ENCODE results near the gene ST6GALNAC5. TPM values are rescaled to one million over a fixed set of nuclear protein-coding genes. Genes with fewer than 3 reads are reported as not detected.

ST6GALNAC5 gene
- total RNA-seq, 1 experiment from 2014 or later, result 0.24 TPM

- intact Hi-C loops (cut with micrococcal nuclease; ENCODE audit: unreplicated experiment), result no loop called here
- H4K20me1 ChIP-seq (ENCODE audit: insufficient read depth), result no peaks in the 10 kb centered on the region
- no peak overlapping the region for H2AFZ ChIP-seq
- ChIA-PET CTCF (no interaction called here), POLR2A (ENCODE audit: unreplicated experiment) (no interaction called here)
- no peak overlapping the region for H3K4me3 ChIP-seq
- H3K27me3 ChIP-seq (ENCODE audit: insufficient read depth, low read depth), result no peaks in the 10 kb centered on the region
- no peaks in the 10 kb centered on the region for H3K4me1 ChIP-seq (replicated peaks; ENCODE audit: insufficient read depth)
- TF ChIP-seq CTCF (conservative IDR thresholded peaks at IDR 0.05), result no peak
- no peak for TF ChIP-seq EZH2 (IDR thresholded peaks at IDR 0.05; ENCODE audit: low read depth)
- H3K27ac ChIP-seq, result no peak overlapping the region
- BruUV-seq (replicated peaks), result no TSS peak
- H3K9me2 ChIP-seq (ENCODE audit: insufficient read depth), result peaks cover 6% of the 10 kb centered on the region; the same call in 1 of the 2 replicates
- no peaks in the 10 kb centered on the region for H3K36me3 ChIP-seq (ENCODE audit: low read depth)
- no peak for DNase-seq
- no peaks in the 10 kb centered on the region for H3K9me3 ChIP-seq (ENCODE audit: insufficient read depth, low read depth)
- H3K79me2 ChIP-seq (ENCODE audit: low read depth), result no peaks in the 10 kb centered on the region
- H3K4me2 ChIP-seq, result no peak overlapping the region
- no peaks in the 10 kb centered on the region for H3F3A ChIP-seq (ENCODE audit: insufficient read depth, low read depth)
These were observed 2.8 kb downstream of the ST6GALNAC5 start for GRCh38 chr1:76870037-76870436.

GRCh38 chr1:76871355-76871974 lies 4.2 kb downstream of the ST6GALNAC5 start:
- Histone ChIP-seq H2AFZ (no peak overlapping the region), H3K36me3 (ENCODE audit: low read depth) (no peaks in the 10 kb centered on the region), H3K9me2 (ENCODE audit: insufficient read depth) (peaks cover 6% of the 10 kb centered on the region; the same call in 1 of the 2 replicates), H4K20me1 (ENCODE audit: insufficient read depth) (no peaks in the 10 kb centered on the region), H3K79me2 (ENCODE audit: low read depth) (no peaks in the 10 kb centered on the region), H3K27me3 (ENCODE audit: insufficient read depth, low read depth) (no peaks in the 10 kb centered on the region), H3K27ac (no peak overlapping the region), H3F3A (ENCODE audit: insufficient read depth, low read depth) (no peaks in the 10 kb centered on the region), H3K4me1 (replicated peaks; ENCODE audit: insufficient read depth) (no peaks in the 10 kb centered on the region), H3K4me3 (no peak overlapping the region), H3K9me3 (ENCODE audit: insufficient read depth, low read depth) (no peaks in the 10 kb centered on the region), H3K4me2 (no peak overlapping the region)
- intact Hi-C loops (cut with micrococcal nuclease; ENCODE audit: unreplicated experiment), result no loop called here
- DNase-seq, result no peak
- TF ChIP-seq EZH2 (IDR thresholded peaks at IDR 0.05; ENCODE audit: low read depth) (no peak), CTCF (conservative IDR thresholded peaks at IDR 0.05) (no peak)
- ChIA-PET CTCF (no interaction called here), POLR2A (ENCODE audit: unreplicated experiment) (no interaction called here)
- BruUV-seq (replicated peaks), result no TSS peak

- Histone ChIP-seq H3K9me3 (ENCODE audit: insufficient read depth, low read depth) (no peaks in the 10 kb centered on the region), H3K27ac (no peak overlapping the region), H4K20me1 (ENCODE audit: insufficient read depth) (no peaks in the 10 kb centered on the region), H3K4me1 (replicated peaks; ENCODE audit: insufficient read depth) (no peaks in the 10 kb centered on the region), H3K27me3 (ENCODE audit: insufficient read depth, low read depth) (no peaks in the 10 kb centered on the region), H3K79me2 (ENCODE audit: low read depth) (no peaks in the 10 kb centered on the region), H2AFZ (no peak overlapping the region), H3K36me3 (ENCODE audit: low read depth) (no peaks in the 10 kb centered on the region), H3K4me3 (no peak overlapping the region), H3K4me2 (no peak overlapping the region), H3K9me2 (ENCODE audit: insufficient read depth) (peaks cover 6% of the 10 kb centered on the region; the same call in 1 of the 2 replicates), H3F3A (ENCODE audit: insufficient read depth, low read depth) (no peaks in the 10 kb centered on the region)
- TF ChIP-seq CTCF (conservative IDR thresholded peaks at IDR 0.05) (no peak), EZH2 (IDR thresholded peaks at IDR 0.05; ENCODE audit: low read depth) (no peak)
- ChIA-PET POLR2A (ENCODE audit: unreplicated experiment) (no interaction called here), CTCF (no interaction called here)
- no TSS peak for BruUV-seq (replicated peaks)
- intact Hi-C loops (cut with micrococcal nuclease; ENCODE audit: unreplicated experiment), result no loop called here
- no peak for DNase-seq
These were observed 5.7 kb downstream of the ST6GALNAC5 start for GRCh38 chr1:76872944-76873343.
